A549 treated with AZD9567 at 1 μM for 4 hours (cell line): ENCODE data around the gene UCMA. TPM values are rescaled to one million over a fixed set of nuclear protein-coding genes. Genes with fewer than 3 reads are reported as not detected.

ENCODE experiments used
- total RNA-seq: library from RNA; stranded (reverse); fragments of 200-300 nt; extraction: Qiagen RNA extraction; gene quantifications from 5 replicates; pipeline ENCODE4 v1.2.3, GENCODE V29; 2022; ENCODE audit not compliant: insufficient read depth

Gene UCMA
- not detected in 5 replicates for total RNA-seq

GRCh38 chr10:13234172-13234571, at the start of gene UCMA:
Gene UCMA (minus strand): TSS chr10:13234374. CDS start chr10:13234258, 116 bp downstream.

Other genes with a start within 250 kb of the UCMA start
- 0.92 to 1.2 TPM (median 1.0 TPM) in 4 of 5 replicates, not detected in the other for gene CCDC3, start 232.7 kb downstream of the UCMA start, total RNA-seq
- 50.1 to 62.0 TPM (median 55.4 TPM) in 5 replicates for gene OPTN, start 134.2 kb downstream of the UCMA start, total RNA-seq
- 22.3 to 25.4 TPM (median 23.8 TPM) in 5 replicates for gene MCM10, start 72.8 kb downstream of the UCMA start, total RNA-seq
- gene PHYH, start 65.7 kb upstream of the UCMA start, total RNA-seq, result 29.3 to 32.5 TPM (median 30.3 TPM) in 5 replicates
- gene SEPHS1, start 113.9 kb upstream of the UCMA start, total RNA-seq, result 56.5 to 76.3 TPM (median 59.7 TPM) in 5 replicates